ENCODE measurements around the gene RSPO4. TPM values are rescaled to one million over a fixed set of nuclear protein-coding genes. Genes with fewer than 3 reads are reported as not detected.

The RSPO4 gene
- total and polyA plus RNA-seq, 2 of the 8 experiments (the other 6 are each of a cell fraction or from before 2014, with no cell fraction given): 3.4 to 6.4 TPM

- TF ChIP-seq CHD7 (IDR thresholded peaks at IDR 0.05; ENCODE audit: insufficient replicate concordance, low read length): no peak
- TF ChIP-seq SIX5 (IDR thresholded peaks at IDR 0.05; ENCODE audit: low read depth, low read length): no peak
Measured at GRCh38 chr20:972256-972655, 29.9 kb downstream of the RSPO4 start (continued).

Measured in H1 (cell line).